WTC11 (cell line): Measurements from ENCODE around the gene ELOF1. TPM values are rescaled to one million over a fixed set of nuclear protein-coding genes. Genes with fewer than 3 reads are reported as not detected.
A peak's percentile ranks its signal among the peaks of the same experiment; 100 is the strongest.

Experiments used
- ATF2 ChIP-seq: sonication (generic); formaldehyde crosslinking; IDR thresholded peaks from 2 replicates; pipeline ENCODE4 v1.8.1; 2022; ENCODE audit warnings: low read depth, missing genetic modification reagents, borderline replicate concordance
- ATF6 ChIP-seq: sonication (generic); formaldehyde crosslinking; IDR thresholded peaks from 2 replicates; pipeline ENCODE4 v1.8.1; 2023; ENCODE audit warnings: mild to moderate bottlenecking, missing genetic modification reagents
- CREM ChIP-seq: sonication (generic); formaldehyde crosslinking; IDR thresholded peaks from 2 replicates; pipeline ENCODE4 v1.8.1; 2022; ENCODE audit warnings: mild to moderate bottlenecking, missing genetic modification reagents, moderate library complexity
- CTCF ChIP-seq: fragments of 200-600 bp; IDR thresholded peaks from 2 replicates; pipeline ENCODE4 v1.8.0; 2022; ENCODE audit warnings: antibody characterized with exemption
- ELF4 ChIP-seq: sonication (generic); formaldehyde crosslinking; IDR thresholded peaks from 2 replicates; pipeline ENCODE4 v1.8.1; 2022; ENCODE audit warnings: low read depth, mild to moderate bottlenecking, moderate library complexity, missing genetic modification reagents
- FOXP1 ChIP-seq: sonication (generic); formaldehyde crosslinking; IDR thresholded peaks from 2 replicates; pipeline ENCODE4 v1.8.0; 2022; ENCODE audit warnings: missing genetic modification reagents, mild to moderate bottlenecking, moderate library complexity, borderline replicate concordance
- FOXP4 ChIP-seq: sonication (generic); formaldehyde crosslinking; IDR thresholded peaks from 2 replicates; pipeline ENCODE4 v1.8.0; 2022; ENCODE audit warnings: mild to moderate bottlenecking, missing genetic modification reagents
- MYBL2 ChIP-seq: sonication (generic); formaldehyde crosslinking; IDR thresholded peaks from 2 replicates; pipeline ENCODE4 v1.8.1; 2023; ENCODE audit warnings: mild to moderate bottlenecking, moderate library complexity, missing genetic modification reagents
- NFE2L1 ChIP-seq: sonication (generic); formaldehyde crosslinking; IDR thresholded peaks from 2 replicates; pipeline ENCODE4 v1.8.1; 2023; ENCODE audit warnings: missing genetic modification reagents
- NFYB ChIP-seq: sonication (generic); formaldehyde crosslinking; conservative IDR thresholded peaks from 2 replicates; pipeline ENCODE4 v1.8.0; 2022; ENCODE audit warnings: low read depth, missing genetic modification reagents
- OVOL2 ChIP-seq: fragments of 250-450 bp; sonication (Bioruptor Pico); IDR thresholded peaks from 2 replicates; pipeline ENCODE4 v1.9.0; 2021; ENCODE audit warnings: mild to moderate bottlenecking, borderline replicate concordance
- RORB ChIP-seq: fragments of 250-450 bp; sonication (Bioruptor Pico); IDR thresholded peaks from 2 replicates; pipeline ENCODE4 v1.9.0; 2021; ENCODE audit warnings: mild to moderate bottlenecking
- SMAD4 ChIP-seq: sonication (generic); formaldehyde crosslinking; IDR thresholded peaks from 2 replicates; pipeline ENCODE4 v1.8.0; 2022; ENCODE audit warnings: mild to moderate bottlenecking, missing genetic modification reagents
- SP1 ChIP-seq: sonication (generic); formaldehyde crosslinking; conservative IDR thresholded peaks from 2 replicates; pipeline ENCODE4 v1.8.1; 2022; ENCODE audit warnings: missing genetic modification reagents
- STAT6 ChIP-seq: sonication (generic); formaldehyde crosslinking; conservative IDR thresholded peaks from 2 replicates; pipeline ENCODE4 v1.8.1; 2023; ENCODE audit warnings: mild to moderate bottlenecking, low read depth, missing genetic modification reagents, moderate library complexity
- TEAD1 ChIP-seq: sonication (generic); formaldehyde crosslinking; IDR thresholded peaks from 2 replicates; pipeline ENCODE4 v1.8.0; 2022; ENCODE audit warnings: mild to moderate bottlenecking, missing genetic modification reagents
- USF2 ChIP-seq: sonication (generic); formaldehyde crosslinking; IDR thresholded peaks from 2 replicates; pipeline ENCODE4 v1.8.1; 2023; ENCODE audit warnings: mild to moderate bottlenecking, missing genetic modification reagents, moderate library complexity
- ZBTB21 ChIP-seq: sonication (generic); formaldehyde crosslinking; IDR thresholded peaks from 2 replicates; pipeline ENCODE4 v1.8.1; 2023; ENCODE audit warnings: mild to moderate bottlenecking, missing genetic modification reagents, borderline replicate concordance
- ZBTB43 ChIP-seq: sonication (generic); formaldehyde crosslinking; IDR thresholded peaks from 2 replicates; pipeline ENCODE4 v1.8.1; 2023; ENCODE audit warnings: mild to moderate bottlenecking, missing genetic modification reagents
- ZNF232 ChIP-seq: sonication (generic); formaldehyde crosslinking; IDR thresholded peaks from 2 replicates; pipeline ENCODE4 v1.8.0; 2022; ENCODE audit warnings: mild to moderate bottlenecking, missing genetic modification reagents
- ZNF263 ChIP-seq: sonication (generic); formaldehyde crosslinking; IDR thresholded peaks from 2 replicates; pipeline ENCODE4 v1.8.1; 2022; ENCODE audit warnings: low read depth, mild to moderate bottlenecking, moderate library complexity, missing genetic modification reagents
- ZNF416 ChIP-seq: fragments of 250-450 bp; sonication (Bioruptor Pico); IDR thresholded peaks from 2 replicates; pipeline ENCODE4 v1.9.0; 2021; ENCODE audit warnings: mild to moderate bottlenecking, inconsistent platforms
- ZNF423 ChIP-seq: fragments of 250-450 bp; sonication (Bioruptor Pico); IDR thresholded peaks from 2 replicates; pipeline ENCODE4 v2.1.2; 2022; ENCODE audit warnings: mild to moderate bottlenecking, moderate library complexity
- ZNF512 ChIP-seq: sonication (generic); formaldehyde crosslinking; IDR thresholded peaks from 2 replicates; pipeline ENCODE4 v1.8.1; 2022; ENCODE audit warnings: missing genetic modification reagents, borderline replicate concordance
- total RNA-seq: library from RNA; stranded (reverse); gene quantifications from 3 replicates; pipeline ENCODE4 v1.2.3, GENCODE V29; 2021

Gene ELOF1
- total RNA-seq, 1 experiment from 2014 or later = 86.0 TPM

- TF ChIP-seq ATF6 (CRISPR knock-in tag) (no peak), ZNF512 (CRISPR knock-in tag) (no peak), SMAD4 (CRISPR knock-in tag) (no peak), ZBTB21 (CRISPR knock-in tag) (no peak), FOXP1 (peak; percentile 49; the same call in 1 of the 2 replicates), ZNF263 (CRISPR knock-in tag) (no peak), NFE2L1 (CRISPR knock-in tag) (peak; percentile 46; the same call in 1 of the 2 replicates), CREM (CRISPR knock-in tag) (0 out of 2 replicates have a peak, but pooled peaks have one; percentile 18), ELF4 (CRISPR knock-in tag) (no peak), ATF2 (CRISPR knock-in tag) (no peak), RORB (CRISPR knock-in tag) (no peak), ZBTB43 (CRISPR knock-in tag) (no peak), FOXP4 (0 out of 2 replicates have a peak, but pooled peaks have one; percentile 18), STAT6 (CRISPR knock-in tag) (no peak), SP1 (CRISPR knock-in tag) (peak; percentile 68), ZNF232 (no peak), ZNF423 (no peak), OVOL2 (CRISPR knock-in tag) (no peak), MYBL2 (CRISPR knock-in tag) (peak; percentile 62; the same call in 1 of the 2 replicates), ZNF416 (CRISPR knock-in tag) (no peak), NFYB (CRISPR knock-in tag) (no peak), CTCF (no peak), TEAD1 (no peak), USF2 (no peak)
Observed at GRCh38 chr19:11558881-11559828, at the start of gene ELOF1 (continued).
